SH-SY5Y (cell line): Measurements from ENCODE around the gene GPR171.

Source experiments
- GATA2 ChIP-seq: IDR thresholded peaks from 2 replicates; pipeline ENCODE4 v1.6.1; 2011; ENCODE audit warnings: mild to moderate bottlenecking, low read depth, low read length
- GATA3 ChIP-seq: IDR thresholded peaks from 2 replicates; pipeline ENCODE4 v1.6.1; 2011; ENCODE audit warnings: low read depth, mild to moderate bottlenecking, low read length, moderate library complexity

Gene GPR171

DNA sequence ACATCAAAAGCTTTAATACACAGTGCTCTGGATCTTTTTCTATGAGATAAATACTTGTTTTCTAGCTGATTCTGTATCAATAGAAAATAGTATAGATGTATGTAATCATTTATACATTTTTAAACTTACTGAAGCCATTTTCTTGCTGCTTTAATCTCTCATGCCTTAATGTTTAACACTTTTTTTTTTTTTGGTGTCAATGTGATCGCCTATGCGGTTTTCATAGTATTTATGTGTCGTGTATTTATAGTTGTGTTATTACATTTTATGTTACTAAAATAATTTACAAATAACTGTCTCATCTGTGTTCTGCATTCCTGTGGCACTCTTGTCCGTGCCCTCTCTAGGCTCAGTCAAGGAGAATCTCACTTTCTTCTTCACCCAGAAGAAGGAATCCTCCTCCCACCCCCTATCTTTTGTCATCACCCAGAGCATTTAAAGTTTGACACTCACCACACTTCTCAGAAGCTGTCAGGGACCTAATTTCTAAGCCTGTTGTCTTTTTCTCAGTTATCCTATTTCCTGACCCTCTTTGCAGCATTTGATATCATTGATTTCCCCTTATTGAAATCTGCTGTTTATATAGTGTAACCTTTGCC lies 21.4 kb upstream of the GPR171 start:
- TF ChIP-seq GATA2 (no peak), GATA3 (no peak)

DNA sequence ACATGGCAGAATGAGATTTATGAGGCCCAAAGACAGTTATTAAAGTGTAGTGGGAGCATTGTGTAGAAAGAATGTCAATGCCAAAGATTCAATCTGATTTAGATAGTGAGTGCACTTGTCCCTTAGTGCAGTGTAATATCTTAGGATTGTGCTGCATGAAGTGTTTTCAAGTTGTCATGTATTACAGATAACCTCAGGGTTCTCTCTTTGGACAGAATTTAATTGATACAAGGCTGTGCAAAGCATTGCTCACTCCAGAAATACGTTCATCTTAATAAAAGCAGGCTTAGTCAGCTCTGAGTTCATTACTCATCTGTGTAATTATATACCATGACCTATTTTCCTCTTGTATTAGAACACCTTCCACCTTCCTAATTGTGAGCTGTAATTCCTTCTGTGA lies 16.0 kb upstream of the GPR171 start:
- TF ChIP-seq GATA2, result no peak
- TF ChIP-seq GATA3, result no peak

DNA sequence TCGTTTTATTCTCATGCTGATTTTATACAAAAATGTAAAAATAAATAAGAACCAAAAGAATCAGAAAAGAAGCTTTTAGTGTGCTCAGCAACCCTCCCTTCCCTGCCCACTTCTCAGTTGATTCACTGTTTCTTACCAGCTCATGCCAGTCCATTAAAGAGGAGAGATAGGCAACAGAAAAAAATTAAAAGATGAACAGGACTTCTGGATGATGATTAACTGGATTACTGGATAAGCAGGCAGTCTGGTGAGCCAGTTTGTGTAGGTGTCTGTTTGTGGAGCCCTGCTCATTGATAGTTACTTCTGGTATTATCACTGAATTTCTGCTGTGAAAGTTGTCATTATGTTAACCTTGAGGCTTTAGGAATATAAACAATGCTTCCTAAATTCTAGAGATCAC lies 15.1 kb upstream of the GPR171 start:
- TF ChIP-seq GATA2, result 0 out of 2 replicates have a peak, but pooled peaks have one; percentile 21
- no peak for TF ChIP-seq GATA3

DNA sequence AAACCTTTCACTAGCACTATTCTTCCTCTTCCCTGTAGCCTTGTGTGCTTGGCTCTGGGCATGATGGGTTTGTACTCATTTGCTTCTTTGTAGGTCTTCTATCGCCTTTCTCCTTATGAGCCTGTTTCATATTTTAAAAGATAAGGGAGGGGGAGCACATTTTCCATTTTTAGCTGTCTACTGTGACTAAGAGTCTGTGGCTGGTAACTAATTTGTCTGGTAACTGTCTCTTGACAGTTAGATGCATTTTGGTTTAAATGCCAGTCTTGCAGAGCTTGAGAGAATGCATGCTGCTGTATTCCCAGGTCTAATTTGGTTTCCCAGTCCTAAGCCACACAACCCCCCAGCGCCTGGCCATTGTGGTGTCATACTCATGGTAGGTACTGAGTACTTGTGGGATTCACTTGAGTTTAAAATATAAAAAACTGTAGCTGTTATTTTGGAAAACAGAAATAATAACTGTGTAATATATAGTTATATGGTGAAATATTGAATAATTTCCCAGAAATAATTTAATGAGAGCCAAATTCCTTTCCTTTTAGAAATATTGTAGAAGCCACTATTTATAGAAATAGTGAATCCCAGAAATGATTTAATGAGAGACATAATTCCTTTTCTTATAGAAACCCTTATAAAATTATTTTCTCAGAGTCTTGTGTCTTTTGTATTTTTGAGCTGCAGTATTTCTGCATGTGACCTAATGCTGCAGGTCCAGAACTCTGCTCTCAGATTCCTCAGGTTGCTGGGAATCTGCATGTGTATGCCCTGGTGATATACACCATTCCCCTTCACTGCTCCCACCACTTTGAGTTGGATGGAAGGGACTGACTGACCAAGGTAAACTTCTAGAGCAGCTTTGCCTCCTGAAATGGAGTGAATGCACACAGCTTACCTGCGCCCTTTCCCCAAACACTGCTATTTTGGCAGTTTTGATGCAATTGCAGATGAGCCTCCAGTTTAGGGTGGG lies 13.9 kb upstream of the GPR171 start:
- TF ChIP-seq GATA3, result no peak
- no peak for TF ChIP-seq GATA2

DNA sequence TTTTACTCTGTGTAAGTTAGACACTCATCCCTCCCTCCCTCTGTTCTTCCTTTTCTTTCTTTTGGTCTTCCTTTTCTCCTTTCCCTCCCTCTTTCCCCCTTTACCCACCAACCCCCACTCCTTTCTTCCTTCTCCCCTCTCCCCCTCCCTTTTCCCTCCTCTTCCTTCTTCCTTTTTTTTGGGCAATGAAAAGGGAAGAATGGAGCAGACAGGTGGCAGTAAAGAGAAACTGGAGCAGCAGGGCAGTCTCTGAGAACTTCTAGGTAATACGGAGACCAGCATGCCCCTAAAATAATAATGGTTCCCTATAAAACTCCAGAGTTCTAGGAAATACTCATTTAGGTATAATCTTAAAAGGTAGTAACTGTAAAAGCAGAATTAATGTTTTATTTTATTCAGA lies 11.4 kb upstream of the GPR171 start:
- TF ChIP-seq GATA2, result no peak
- no peak for TF ChIP-seq GATA3

DNA sequence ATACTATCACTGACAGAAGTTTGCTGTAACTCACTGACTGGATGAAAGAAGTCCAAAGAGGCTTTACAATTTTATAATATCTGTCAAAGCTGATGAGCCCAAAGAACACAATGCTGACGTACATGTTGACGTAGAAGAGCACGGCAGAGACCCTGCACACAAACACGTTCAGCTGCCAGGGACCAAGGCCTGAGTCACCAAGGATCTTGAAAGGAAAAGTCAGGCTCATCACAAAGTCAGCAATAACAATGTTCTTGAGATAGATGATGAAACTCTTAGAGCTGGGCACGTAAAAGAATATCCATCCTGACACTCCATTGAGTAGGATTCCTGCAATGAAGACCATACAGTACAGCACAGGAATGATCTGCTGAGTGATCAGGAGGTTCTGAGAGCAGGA lies 10.9 kb upstream of the GPR171 start:
- TF ChIP-seq GATA3 (no peak), GATA2 (no peak)

DNA sequence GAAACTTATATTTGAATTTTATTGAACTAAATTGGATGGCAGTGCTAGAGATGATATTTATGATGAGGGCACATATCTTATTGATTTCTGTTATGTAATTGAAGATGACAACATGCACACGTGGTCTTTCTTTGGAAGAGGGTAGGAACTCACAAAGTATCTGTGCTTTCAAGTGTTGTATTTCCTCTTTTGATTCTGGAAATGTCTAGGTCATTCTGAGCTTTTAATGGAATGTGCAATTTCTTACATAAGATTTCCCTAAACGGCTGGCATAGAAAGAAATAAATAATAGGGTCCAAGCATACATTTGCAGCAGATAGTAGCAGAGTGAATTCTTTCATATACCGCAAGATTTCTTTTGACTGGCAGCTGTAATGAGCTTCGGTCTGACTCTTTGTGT lies 10.1 kb upstream of the GPR171 start:
- TF ChIP-seq GATA3 (no peak), GATA2 (no peak)

DNA sequence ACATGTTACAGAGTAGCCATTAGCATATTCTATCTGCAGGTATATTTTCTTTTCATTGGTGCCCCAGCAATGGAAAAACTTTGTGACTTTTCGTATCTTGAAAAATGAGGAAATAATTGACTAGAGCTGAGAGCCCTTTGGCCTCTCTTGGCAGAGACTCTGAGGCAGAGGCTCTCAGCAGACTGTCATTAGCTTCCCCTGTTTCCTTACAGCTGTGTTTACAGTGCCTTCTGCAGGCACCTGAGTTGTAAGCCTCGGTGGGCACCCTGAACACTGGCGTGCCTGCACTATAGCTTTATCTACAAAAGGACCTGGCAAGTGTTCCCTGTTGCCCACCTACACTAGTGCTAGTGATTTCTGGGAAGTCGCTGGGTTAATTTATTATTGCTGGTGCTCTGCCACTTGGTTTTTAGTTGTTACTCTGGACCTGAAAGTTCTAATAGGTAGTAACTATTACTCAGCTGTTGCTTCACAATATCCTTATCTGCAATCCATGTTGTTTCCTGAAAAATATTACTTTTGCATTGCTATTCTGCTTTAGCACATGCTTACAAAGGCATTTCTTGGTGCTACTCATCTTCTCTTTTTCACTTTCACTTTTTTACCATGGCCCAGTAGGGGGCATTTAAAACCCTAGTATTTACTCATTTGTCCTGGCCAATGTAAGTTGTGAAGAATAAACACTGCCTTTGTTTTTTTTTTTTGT lies 7.8 kb upstream of the GPR171 start:
- TF ChIP-seq GATA3 (no peak), GATA2 (no peak)

DNA sequence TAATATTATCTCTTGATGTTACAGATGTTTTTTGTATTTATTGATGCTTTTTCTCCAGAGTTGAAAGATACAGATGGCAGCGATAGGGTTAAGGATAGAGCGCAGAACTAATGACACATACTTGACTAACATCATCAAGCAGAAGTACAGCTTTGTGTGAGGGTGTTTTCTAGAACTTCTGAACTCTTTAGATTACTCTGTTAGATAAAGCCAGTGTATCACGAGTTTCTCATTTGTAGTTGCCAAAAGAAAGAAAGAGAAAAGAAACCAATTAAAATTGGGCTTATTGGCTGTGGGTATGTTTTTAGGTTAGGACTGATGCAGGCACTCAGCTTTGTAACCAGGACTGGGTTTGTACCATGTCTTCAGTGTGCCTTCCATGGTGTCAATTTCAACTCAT lies 6.6 kb upstream of the GPR171 start:
- no peak for TF ChIP-seq GATA3
- TF ChIP-seq GATA2, result no peak

DNA sequence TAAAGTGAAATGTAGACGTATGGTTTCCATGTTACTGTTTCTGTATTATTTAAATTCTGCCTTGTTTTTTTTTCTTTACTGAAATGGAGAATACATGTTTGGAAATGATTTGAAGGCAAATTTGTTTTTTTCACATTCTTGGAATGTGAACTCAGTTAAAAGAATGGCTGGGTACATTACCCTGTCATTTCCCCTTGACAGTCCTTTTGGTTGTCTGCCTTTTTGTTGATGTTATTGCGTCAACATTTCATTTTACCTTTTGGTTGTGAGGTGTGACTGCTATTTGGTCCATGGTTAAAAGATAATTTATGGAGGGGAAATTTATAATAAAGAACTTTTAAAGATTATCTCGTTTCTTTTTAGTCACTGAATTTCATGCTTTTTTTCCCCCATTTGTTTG lies 3.2 kb upstream of the GPR171 start:
- no peak for TF ChIP-seq GATA3
- TF ChIP-seq GATA2, result no peak

DNA sequence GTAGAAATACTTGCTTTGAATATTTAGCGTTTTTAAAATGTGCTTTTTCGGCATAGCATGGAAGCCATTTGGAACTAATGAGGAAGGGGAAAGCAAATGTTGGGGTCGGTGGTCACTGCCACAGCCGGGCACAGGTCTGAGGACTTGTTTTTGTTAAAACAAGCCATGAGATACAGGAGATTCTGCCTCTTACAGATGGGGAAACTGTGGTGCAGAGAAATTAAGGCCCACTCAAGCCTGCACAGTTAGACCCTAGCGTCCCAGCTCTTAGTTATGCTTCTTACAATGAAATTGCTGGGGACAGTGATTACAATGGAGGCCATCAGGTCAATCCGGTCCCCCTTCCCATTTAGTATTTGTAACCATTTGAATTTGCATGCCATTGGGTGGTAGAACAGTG lies 2.5 kb upstream of the GPR171 start:
- no peak for TF ChIP-seq GATA3

DNA sequence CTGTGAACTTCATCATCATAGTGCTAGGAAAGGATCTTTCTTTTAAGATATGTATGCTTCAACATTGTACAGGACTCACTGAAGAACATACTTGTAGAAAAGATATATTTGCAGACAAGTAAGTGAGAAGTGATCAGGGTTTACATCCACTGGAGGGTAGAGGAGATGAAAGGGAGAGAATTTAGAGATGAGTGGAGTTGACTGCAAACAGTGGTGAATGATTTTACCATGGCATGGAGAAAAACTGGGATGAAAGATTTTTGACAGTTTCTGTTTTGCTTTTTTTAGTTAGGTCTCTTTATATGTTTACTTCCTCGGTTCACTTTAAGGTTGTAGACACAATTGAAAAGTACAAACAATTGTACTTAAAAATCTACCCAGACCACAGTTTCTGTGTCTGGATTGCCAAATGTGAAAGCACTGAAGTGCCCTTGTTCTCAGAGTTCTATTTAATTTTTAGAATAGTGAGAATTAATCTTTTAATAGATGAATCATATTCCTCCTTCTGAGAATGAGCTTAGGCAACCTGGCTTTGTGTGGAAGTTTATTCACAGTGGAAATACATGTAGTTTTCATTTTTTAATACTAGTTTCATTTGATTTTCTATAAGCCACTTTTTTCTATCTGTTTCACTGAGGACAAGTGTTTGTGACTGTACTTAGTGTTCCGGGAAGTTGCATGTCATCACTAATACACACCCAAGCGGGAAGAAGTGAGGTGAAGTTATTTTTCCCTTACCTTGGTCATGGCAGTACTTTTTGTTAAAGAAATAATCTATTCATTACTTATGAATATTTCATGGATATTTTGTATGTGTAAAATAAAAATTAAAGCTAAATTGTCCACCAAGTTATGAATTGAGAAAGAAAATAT lies 1.8 kb upstream of the GPR171 start:
- TF ChIP-seq GATA2 (no peak), GATA3 (no peak)

DNA sequence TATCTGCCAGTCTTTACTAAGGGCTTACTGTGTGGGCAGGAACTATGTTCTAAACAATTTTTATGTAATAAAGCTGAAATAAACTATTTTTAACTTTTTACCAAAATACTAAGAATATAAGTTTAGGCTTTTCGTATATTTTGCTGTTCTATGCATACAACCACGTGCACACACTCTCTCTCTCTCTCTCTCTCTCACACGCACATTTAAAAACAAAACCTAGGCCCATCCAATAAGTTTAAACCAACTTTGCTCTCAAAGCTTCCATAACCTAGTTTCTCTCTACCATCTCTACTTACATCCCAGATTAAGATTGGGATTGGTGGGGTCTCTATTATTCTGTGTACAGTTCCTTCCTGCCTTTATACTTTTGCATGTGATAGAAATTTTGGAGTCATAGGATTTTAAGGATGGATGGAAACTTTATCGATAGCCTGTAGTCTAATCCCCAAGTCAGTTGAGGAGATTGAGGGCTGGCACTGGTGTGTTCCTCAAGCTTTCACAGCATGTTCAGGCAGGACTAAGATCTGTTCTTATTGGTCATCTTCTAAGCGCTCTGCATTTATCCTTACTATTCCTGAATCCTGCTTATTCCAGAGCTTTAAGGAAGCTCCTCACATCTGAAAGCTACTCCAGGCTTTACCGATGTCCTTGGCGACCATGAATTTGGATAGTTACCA lies 1.8 kb downstream of the GPR171 start:
- no peak for TF ChIP-seq GATA2
- TF ChIP-seq GATA3, result no peak
